Measurements from ENCODE around the gene MORN4. TPM values are rescaled to one million over a fixed set of nuclear protein-coding genes. Genes with fewer than 3 reads are reported as not detected.

Gene MORN4
- total and polyA plus RNA-seq, 8 donors = 4.3 to 19.8 (median 6.8) TPM; not detected in 3

DNA sequence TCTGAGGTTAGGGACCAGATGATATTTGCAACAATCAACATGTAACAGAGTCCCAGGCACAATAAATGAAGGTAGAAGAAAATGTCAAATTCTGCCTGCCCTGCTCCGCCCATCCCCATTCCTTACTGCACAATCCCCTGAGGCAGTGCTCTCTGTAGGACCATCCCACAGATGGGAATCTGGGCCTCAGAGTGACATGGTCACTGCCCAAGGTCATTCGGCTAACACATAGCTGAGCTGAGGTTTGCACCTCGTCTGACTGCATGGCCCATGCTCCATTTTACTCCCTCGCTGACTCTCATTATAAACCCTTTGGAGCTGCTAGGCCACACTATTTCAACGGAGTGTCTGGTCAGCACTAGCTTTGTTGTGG is 47.9 kb downstream of the MORN4 start:
- intact Hi-C loops (cut with DNase I; ENCODE audit: low total_unique reads) = no loop called here
- Histone ChIP-seq H3K4me1 (no peaks in the 10 kb centered on the region), H3K36me3 (no peaks in the 10 kb centered on the region), H3K4me3 (no peak overlapping the region), H3K27ac (no peak overlapping the region), H3K27me3 (no peaks in the 10 kb centered on the region), H3K9me3 (no peaks in the 10 kb centered on the region)
- no peak for TF ChIP-seq POLR2A (IDR thresholded peaks at IDR 0.05)
- TF ChIP-seq, protein P1, sequence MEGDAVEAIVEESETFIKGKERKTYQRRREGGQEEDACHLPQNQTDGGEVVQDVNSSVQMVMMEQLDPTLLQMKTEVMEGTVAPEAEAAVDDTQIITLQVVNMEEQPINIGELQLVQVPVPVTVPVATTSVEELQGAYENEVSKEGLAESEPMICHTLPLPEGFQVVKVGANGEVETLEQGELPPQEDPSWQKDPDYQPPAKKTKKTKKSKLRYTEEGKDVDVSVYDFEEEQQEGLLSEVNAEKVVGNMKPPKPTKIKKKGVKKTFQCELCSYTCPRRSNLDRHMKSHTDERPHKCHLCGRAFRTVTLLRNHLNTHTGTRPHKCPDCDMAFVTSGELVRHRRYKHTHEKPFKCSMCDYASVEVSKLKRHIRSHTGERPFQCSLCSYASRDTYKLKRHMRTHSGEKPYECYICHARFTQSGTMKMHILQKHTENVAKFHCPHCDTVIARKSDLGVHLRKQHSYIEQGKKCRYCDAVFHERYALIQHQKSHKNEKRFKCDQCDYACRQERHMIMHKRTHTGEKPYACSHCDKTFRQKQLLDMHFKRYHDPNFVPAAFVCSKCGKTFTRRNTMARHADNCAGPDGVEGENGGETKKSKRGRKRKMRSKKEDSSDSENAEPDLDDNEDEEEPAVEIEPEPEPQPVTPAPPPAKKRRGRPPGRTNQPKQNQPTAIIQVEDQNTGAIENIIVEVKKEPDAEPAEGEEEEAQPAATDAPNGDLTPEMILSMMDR (IDR thresholded peaks at IDR 0.05) = no peak
- TF ChIP-seq EP300 (IDR thresholded peaks at IDR 0.05) = no peak
- no peak for TF ChIP-seq POLR2AphosphoS5 (IDR thresholded peaks at IDR 0.05)
- WGBS, 5 donors = 87 to 94% (median 91%) methylated on average over 4 to 5 of the region's 5 CpGs
- no peak for DNase-seq

GRCh38 chr10:97584798-97585438 is 48.4 kb downstream of the MORN4 start:
- no peak overlapping the region for H3K4me3 ChIP-seq
- TF ChIP-seq POLR2A (IDR thresholded peaks at IDR 0.05) = no peak
- no peak for TF ChIP-seq EP300 (IDR thresholded peaks at IDR 0.05)
- TF ChIP-seq POLR2AphosphoS5 (IDR thresholded peaks at IDR 0.05) = no peak
- TF ChIP-seq, protein P1 (IDR thresholded peaks at IDR 0.05) = no peak
- H3K9me3 ChIP-seq = no peaks in the 10 kb centered on the region
- intact Hi-C loops (cut with DNase I; ENCODE audit: low total_unique reads) = no loop called here
- H3K27me3 ChIP-seq = no peaks in the 10 kb centered on the region
- no peaks in the 10 kb centered on the region for H3K4me1 ChIP-seq
- WGBS, 5 donors = 86 to 98% (median 87%) methylated on average over 5 of the region's 5 CpGs
- no peak overlapping the region for H3K27ac ChIP-seq
- DNase-seq = no peak
- no peaks in the 10 kb centered on the region for H3K36me3 ChIP-seq

- WGBS, 5 donors = 46 to 55% (median 49%) methylated on average over 3 to 5 of the region's 5 CpGs
- no peak within 1 kb of the TSS for H3K4me3 ChIP-seq
- TF ChIP-seq POLR2A (IDR thresholded peaks at IDR 0.05) (no peak), EP300 (IDR thresholded peaks at IDR 0.05) (no peak), POLR2AphosphoS5 (IDR thresholded peaks at IDR 0.05) (no peak)
- TF ChIP-seq, protein P1 (IDR thresholded peaks at IDR 0.05) = no peak
- H3K27ac ChIP-seq = no peak within 1 kb of the TSS
- intact Hi-C loops (cut with DNase I; ENCODE audit: low total_unique reads) = no loop called here
- H3K9me3 ChIP-seq = no peaks in the 10 kb centered on the region
- H3K36me3 ChIP-seq = no peaks in the 10 kb centered on the region
- H3K4me1 ChIP-seq = no peaks in the 10 kb centered on the region
- peak in 1 of 2 donors; percentile 71 for DNase-seq
- no peaks in the 10 kb centered on the region for H3K27me3 ChIP-seq
These were observed 49.1 kb downstream of the MORN4 start, which contains the start of gene HOGA1 for GRCh38 chr10:97584060-97584797. Gene HOGA1, plus strand, starts transcription at chr10:97584389. Its CDS starts 315 bp downstream, at chr10:97584704.

GRCh38 chr10:97583476-97583875 is 49.8 kb downstream of the MORN4 start:
- WGBS, 5 donors = 90 to 95% (median 91%) methylated on average over 2 to 13 of the region's 13 CpGs
- Histone ChIP-seq H3K9me3 (no peaks in the 10 kb centered on the region), H3K36me3 (no peaks in the 10 kb centered on the region), H3K4me1 (no peaks in the 10 kb centered on the region), H3K27me3 (peaks cover 0 to 5% (median 0%) of the 10 kb centered on the region in 3 donors), H3K4me3 (no peak overlapping the region), H3K27ac (no peak overlapping the region)
- TF ChIP-seq POLR2AphosphoS5 (IDR thresholded peaks at IDR 0.05) (no peak), POLR2A (IDR thresholded peaks at IDR 0.05) (no peak), EP300 (IDR thresholded peaks at IDR 0.05) (no peak)
- TF ChIP-seq, protein P1 (IDR thresholded peaks at IDR 0.05) = no peak
- DNase-seq = no peak
- intact Hi-C loops (cut with DNase I; ENCODE audit: low total_unique reads) = no loop called here
